Lower leg skin (tissue), 4 donors: ENCODE measurements around the gene PIEZO2. TPM values are rescaled to one million over a fixed set of nuclear protein-coding genes. Genes with fewer than 3 reads are reported as not detected.
A peak's percentile ranks its signal among the peaks of the same experiment; 100 is the strongest.
"Not testable (repeated sequence)": the region's sequence is repeated elsewhere in the genome, so short reads cannot be mapped to it uniquely, and the experiment has no call there.

ENCODE experiments used
- DNase-seq, 2 donors: peaks; one replicate each; pipeline ENCODE4 v3.0.0-alpha.2; 2019; ENCODE audit warnings: low spot score in 2 of 2
- H3K4me3 ChIP-seq: fragments of 200-600 bp; sonication (generic); 2 replicates; pipeline ENCODE4 v1.5.1; 2017; ENCODE audit warnings: mild to moderate bottlenecking, low read depth; ENCODE audit not compliant: poor library complexity, severe bottlenecking
- CTCF ChIP-seq, 3 donors: fragments of 450-650 bp; IDR thresholded peaks; one replicate each; pipeline ENCODE4 v1.5.1; 2016; ENCODE audit warnings: antibody characterized with exemption in 3 of 3, mild to moderate bottlenecking in 3 of 3, moderate library complexity in 2 of 3
- POLR2A ChIP-seq, 2 donors: fragments of 450-650 bp; IDR thresholded peaks; one replicate each; pipeline ENCODE4 v1.6.1; 2016 to 2017; ENCODE audit warnings: antibody characterized with exemption in 2 of 2, mild to moderate bottlenecking in 1 of 2, moderate library complexity in 1 of 2
- WGBS, 2 donors: methylation state at CpG; one replicate each; pipeline ENCODE4 v1.1.5; 2018; 5-methylcytosine and 5-hydroxymethylcytosine counted together
- intact Hi-C: fragments of 100-400 bp; cut with DNase I; formaldehyde crosslinking; loops from one replicate; pipeline ENCODE4 v1.15.0; 2023; ENCODE audit warnings: low total_unique reads
- total RNA-seq, 4 donors: library from RNA; depleted of rRNA; stranded (reverse); fragments of >200 nt; gene quantifications; one replicate each; pipeline ENCODE4 v1.1.0, GENCODE V29; 2016

PIEZO2 gene
- total RNA-seq, 4 donors from 2014 or later, result 0.30 to 1.8 (median 0.64) TPM

GRCh38 chr18:10660179-10660884 is 489.0 kb downstream of the PIEZO2 start:
- DNase-seq, result peak in 1 of 2 donors; percentile 24
- intact Hi-C loops, result no loop called here
- H3K4me3 ChIP-seq, result no peak overlapping the region
- 52 to 53% methylated on average over 13 of the region's 13 CpGs for WGBS, 2 donors
- TF ChIP-seq POLR2A (IDR thresholded peaks at IDR 0.05) (no peak), CTCF (IDR thresholded peaks at IDR 0.05) (no peak)

- 62 to 66% methylated on average over 5 of the region's 5 CpGs for WGBS, 2 donors
- intact Hi-C loops, result no loop called here
- no peak overlapping the region for H3K4me3 ChIP-seq
Measured at GRCh38 chr18:10659594-10659993, 489.8 kb downstream of the PIEZO2 start.

GRCh38 chr18:10659000-10659399 is 490.4 kb downstream of the PIEZO2 start:
- 68 to 72% methylated on average over 5 of the region's 5 CpGs for WGBS, 2 donors
- TF ChIP-seq POLR2A (IDR thresholded peaks at IDR 0.05) (no peak), CTCF (IDR thresholded peaks at IDR 0.05) (no peak)
- intact Hi-C loops, result no loop called here
- DNase-seq, result no peak
- H3K4me3 ChIP-seq, result no peak overlapping the region

More at GRCh38 chr18:10659594-10659993, 489.8 kb downstream of the PIEZO2 start:
- DNase-seq, result no peak
- TF ChIP-seq CTCF (IDR thresholded peaks at IDR 0.05) (no peak), POLR2A (IDR thresholded peaks at IDR 0.05) (no peak)

- DNase-seq, intact Hi-C loops, H3K4me3 ChIP-seq: not testable (repeated sequence)
- 46 to 53% methylated on average over 2 to 5 of the region's 5 CpGs for WGBS, 2 donors
Measured at GRCh38 chr18:10644003-10644402, 505.4 kb downstream of the PIEZO2 start.

GRCh38 chr18:10642915-10643524 is 506.3 kb downstream of the PIEZO2 start:
- intact Hi-C loops, DNase-seq, H3K4me3 ChIP-seq: not testable (repeated sequence)
- WGBS, 2 donors, result 33 to 44% methylated on average over 1 of the region's 5 CpGs

- WGBS, 2 donors, result 86 to 92% methylated on average over 6 of the region's 6 CpGs
- intact Hi-C loops, H3K4me3 ChIP-seq, DNase-seq: not testable (repeated sequence)
Measured at GRCh38 chr18:10638539-10638885, 510.9 kb downstream of the PIEZO2 start.

GRCh38 chr18:10637858-10638538 is 511.4 kb downstream of the PIEZO2 start:
- WGBS, 2 donors, result 76 to 84% methylated on average over 4 to 6 of the region's 11 CpGs
- DNase-seq, H3K4me3 ChIP-seq, intact Hi-C loops: not testable (repeated sequence)

GRCh38 chr18:10629076-10629475 is 520.3 kb downstream of the PIEZO2 start:
- DNase-seq, intact Hi-C loops, H3K4me3 ChIP-seq: not testable (repeated sequence)
- WGBS, 2 donors, result 61 to 71% methylated on average over 6 of the region's 6 CpGs

GRCh38 chr18:10626606-10627213 is 522.7 kb downstream of the PIEZO2 start:
- DNase-seq, intact Hi-C loops, H3K4me3 ChIP-seq: not testable (repeated sequence)
- 68 to 69% methylated on average over 7 of the region's 7 CpGs for whole genome bisulfite sequencing, 2 donors

- WGBS, 2 donors, result 76 to 77% methylated on average over 4 of the region's 4 CpGs
- intact Hi-C loops, result not testable (repeated sequence)
Measured at GRCh38 chr18:10623606-10624005, 525.8 kb downstream of the PIEZO2 start.

GRCh38 chr18:10622982-10623381 is 526.4 kb downstream of the PIEZO2 start:
- intact Hi-C loops, H3K4me3 ChIP-seq, DNase-seq: not testable (repeated sequence)
- 74 to 81% methylated on average over 1 to 2 of the region's 2 CpGs for WGBS, 2 donors

More at GRCh38 chr18:10623606-10624005, 525.8 kb downstream of the PIEZO2 start:
- not testable (repeated sequence) for H3K4me3 ChIP-seq, DNase-seq
